Measurements from ENCODE around the gene BHLHE40. TPM values are rescaled to one million over a fixed set of nuclear protein-coding genes. Genes with fewer than 3 reads are reported as not detected.

BHLHE40 gene
- total RNA-seq, 4 donors from 2014 or later: 19.2 to 96.7 (median 45.3) TPM

DNA sequence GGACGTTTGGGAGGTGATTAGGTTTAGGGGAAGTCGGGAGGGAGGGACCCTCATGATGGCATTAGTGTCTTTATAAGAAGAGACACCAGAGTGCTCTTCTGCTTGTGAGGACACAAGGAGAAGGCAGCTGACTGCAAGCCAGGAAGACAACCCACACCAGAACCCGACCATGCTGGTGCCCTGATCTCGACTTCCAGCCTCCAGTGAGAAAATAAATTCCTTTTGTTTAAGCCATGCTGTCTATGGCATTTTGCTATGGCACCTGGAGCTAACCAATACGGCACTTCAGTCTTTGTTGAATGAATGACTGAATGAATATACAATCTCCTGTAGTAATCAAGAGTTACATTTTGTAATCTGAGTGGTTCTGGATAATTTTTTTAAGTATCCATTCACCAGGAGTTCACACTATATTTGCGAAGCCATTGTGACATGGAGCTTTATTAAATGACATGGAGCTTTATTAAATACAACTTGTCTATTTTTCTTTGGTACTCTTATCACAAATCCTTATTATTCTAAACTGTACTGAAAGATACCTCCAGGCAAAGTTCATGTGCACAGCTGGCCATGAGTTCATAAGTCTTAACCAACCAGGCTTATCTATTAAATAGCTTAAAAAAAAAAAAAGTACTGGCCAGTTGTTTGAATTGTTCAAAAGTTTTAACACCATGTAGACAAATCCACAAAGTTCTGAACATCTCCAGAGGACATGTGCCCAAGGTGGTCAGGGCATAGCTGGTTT, 24.8 kb upstream of the BHLHE40 start:
- Histone ChIP-seq H3K27ac (no peak overlapping the region), H3K4me3 (no peak overlapping the region), H3K9me3 (no peaks in the 10 kb centered on the region), H3K36me3 (no peaks in the 10 kb centered on the region), H3K4me1 (no peaks in the 10 kb centered on the region), H3K27me3 (no peaks in the 10 kb centered on the region)
- DNase-seq (no peak), ATAC-seq (no peak)
- in situ Hi-C loops (cut with MboI; ENCODE audit: low sequenced_read_pairs in 4 of 4) (no loop called here), intact Hi-C loops (cut with DNase I; ENCODE audit: low total_unique reads) (no loop called here)
- TF ChIP-seq POLR2A (IDR thresholded peaks at IDR 0.05) (no peak), CTCF (IDR thresholded peaks at IDR 0.05 in 4 of 5, conservative IDR thresholded peaks at IDR 0.05 in 1 of 5) (no peak)

DNA sequence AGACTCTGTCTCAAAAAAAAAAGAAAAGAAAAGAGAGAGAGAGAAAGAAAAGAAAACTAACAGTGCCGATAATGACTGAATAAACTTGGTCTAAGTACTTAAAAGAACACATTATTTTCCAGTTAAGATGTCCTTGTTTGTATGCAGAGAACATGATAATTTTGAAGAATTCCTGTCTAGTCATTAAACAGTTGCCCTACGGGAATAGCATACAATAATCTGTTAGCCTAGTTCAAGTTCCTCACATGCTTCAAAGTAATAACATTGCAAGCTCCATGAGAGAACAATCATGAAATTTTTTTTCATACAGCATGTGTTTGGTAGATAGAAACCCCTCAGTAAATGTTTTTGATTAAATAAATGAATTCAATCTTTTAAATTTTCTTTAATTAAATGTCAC, 23.1 kb upstream of the BHLHE40 start:
- no peaks in the 10 kb centered on the region for H3K9me3 ChIP-seq
- in situ Hi-C loops (cut with MboI; ENCODE audit: low sequenced_read_pairs in 4 of 4) (no loop called here), intact Hi-C loops (cut with DNase I; ENCODE audit: low total_unique reads) (loop anchor here (5.0 kb wide), 1 partner anchor 114 kb away; no protein-coding TSS in a partner anchor)
- ATAC-seq (no peak), DNase-seq (no peak)
- H3K27me3 ChIP-seq: no peaks in the 10 kb centered on the region
- no peaks in the 10 kb centered on the region for H3K36me3 ChIP-seq
- no peaks in the 10 kb centered on the region for H3K4me1 ChIP-seq
- no peak overlapping the region for H3K27ac ChIP-seq
- TF ChIP-seq CTCF (IDR thresholded peaks at IDR 0.05 in 4 of 5, conservative IDR thresholded peaks at IDR 0.05 in 1 of 5) (no peak), POLR2A (IDR thresholded peaks at IDR 0.05) (no peak)
- no peak overlapping the region for H3K4me3 ChIP-seq

DNA sequence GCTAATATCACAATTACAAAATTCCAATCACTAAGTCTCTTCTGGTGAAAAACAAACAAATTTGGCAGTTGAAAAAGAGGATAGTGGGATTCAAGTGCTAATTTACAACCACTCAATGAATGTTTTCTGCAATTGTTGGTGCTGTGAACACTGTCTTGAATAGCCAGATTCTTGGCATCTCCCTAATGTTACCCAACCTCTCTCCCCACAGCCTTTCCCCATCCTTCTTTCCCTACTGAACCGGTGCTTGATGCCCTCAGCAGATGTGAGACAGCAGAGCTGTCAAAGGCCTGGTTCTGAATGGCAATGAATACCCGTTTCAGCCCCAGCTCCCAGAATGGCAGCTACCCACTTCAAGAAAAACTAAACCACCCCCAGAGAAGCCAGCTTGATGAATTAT, 22.5 kb upstream of the BHLHE40 start:
- Histone ChIP-seq H3K27me3 (no peaks in the 10 kb centered on the region), H3K9me3 (no peaks in the 10 kb centered on the region), H3K27ac (no peak overlapping the region), H3K4me1 (no peaks in the 10 kb centered on the region), H3K4me3 (no peak overlapping the region), H3K36me3 (no peaks in the 10 kb centered on the region)
- DNase-seq: no peak
- in situ Hi-C loops (cut with MboI; ENCODE audit: low sequenced_read_pairs in 4 of 4): no loop called here
- no peak for ATAC-seq
- TF ChIP-seq CTCF (IDR thresholded peaks at IDR 0.05 in 4 of 5, conservative IDR thresholded peaks at IDR 0.05 in 1 of 5) (no peak), POLR2A (IDR thresholded peaks at IDR 0.05) (no peak)
- intact Hi-C loops (cut with DNase I; ENCODE audit: low total_unique reads): loop anchor here (5.0 kb wide), 1 partner anchor 114 kb away; no protein-coding TSS in a partner anchor

GRCh38 chr3:4957978-4958377, 21.3 kb upstream of the BHLHE40 start:
- Histone ChIP-seq H3K27me3 (no peaks in the 10 kb centered on the region), H3K4me1 (no peaks in the 10 kb centered on the region), H3K4me3 (no peak overlapping the region), H3K27ac (no peak overlapping the region), H3K36me3 (no peaks in the 10 kb centered on the region), H3K9me3 (no peaks in the 10 kb centered on the region)
- DNase-seq (no peak), ATAC-seq (no peak)
- TF ChIP-seq POLR2A (IDR thresholded peaks at IDR 0.05) (no peak), CTCF (IDR thresholded peaks at IDR 0.05 in 4 of 5, conservative IDR thresholded peaks at IDR 0.05 in 1 of 5) (no peak)
- in situ Hi-C loops (cut with MboI; ENCODE audit: low sequenced_read_pairs in 4 of 4): no loop called here
- intact Hi-C loops (cut with DNase I; ENCODE audit: low total_unique reads): loop anchor here (5.0 kb wide), 1 partner anchor 116 kb away; no protein-coding TSS in a partner anchor
